Liver (tissue), 3 donors: ENCODE measurements around the gene ADAMTS19.

Experiments used
- HNF4G ChIP-seq: IDR thresholded peaks from 2 replicates; pipeline ENCODE4 v1.6.1; 2016; ENCODE audit warnings: antibody characterized with exemption
- JUND ChIP-seq, 2 donors: IDR thresholded peaks; 2 replicates each; pipeline ENCODE4 v1.6.1; 2016; ENCODE audit warnings: antibody characterized with exemption in 2 of 2
- RAD21 ChIP-seq, 2 donors: IDR thresholded peaks; 2 replicates each; pipeline ENCODE4 v1.6.1; 2016; ENCODE audit warnings: antibody characterized with exemption in 2 of 2, mild to moderate bottlenecking in 2 of 2
- RXRA ChIP-seq, 2 donors: IDR thresholded peaks; 2 replicates each; pipeline ENCODE4 v1.6.1; 2017 to 2018; ENCODE audit warnings: antibody characterized with exemption in 2 of 2, mild to moderate bottlenecking in 1 of 2
- SP1 ChIP-seq: IDR thresholded peaks from 2 replicates; pipeline ENCODE4 v1.6.1; 2018; ENCODE audit warnings: antibody characterized with exemption, mild to moderate bottlenecking
- TAF1 ChIP-seq: conservative IDR thresholded peaks from 2 replicates; pipeline ENCODE4 v1.6.1; 2016; ENCODE audit warnings: antibody characterized with exemption, mild to moderate bottlenecking
- TF ChIP-seq, protein P1 (sequence below): fragments of 150-350 bp; IDR thresholded peaks from 2 replicates; pipeline ENCODE4 v1.5.1; 2017; ENCODE audit warnings: improper control_type of control experiment, low read depth, low read length; ENCODE audit not compliant: missing input control
- TF ChIP-seq, protein P2 (sequence below): IDR thresholded peaks from 2 replicates; pipeline ENCODE4 v1.6.1; 2016; ENCODE audit warnings: antibody characterized with exemption
- donor health status: healthy.
- donor health status: healthy.

DNA sequence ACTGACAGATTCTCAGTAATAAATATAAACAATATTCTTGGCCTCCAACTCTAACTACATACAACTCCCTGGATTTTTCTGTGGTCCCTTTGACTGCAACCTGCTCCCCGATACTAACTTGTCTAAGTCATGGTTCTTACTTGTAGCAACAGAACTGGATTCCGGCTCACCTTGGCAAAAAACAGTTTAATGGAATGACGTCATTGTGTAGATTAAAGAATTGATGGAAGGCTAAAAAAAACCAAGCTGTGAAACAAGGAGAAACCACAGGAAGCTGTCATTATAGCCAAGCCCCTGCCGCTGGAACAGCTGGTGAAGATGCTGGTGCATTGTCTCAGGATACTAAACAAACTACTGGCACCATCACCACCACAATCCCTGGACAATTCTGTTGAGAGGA, 11.4 kb upstream of the ADAMTS19 start:
- TF ChIP-seq, protein P1, sequence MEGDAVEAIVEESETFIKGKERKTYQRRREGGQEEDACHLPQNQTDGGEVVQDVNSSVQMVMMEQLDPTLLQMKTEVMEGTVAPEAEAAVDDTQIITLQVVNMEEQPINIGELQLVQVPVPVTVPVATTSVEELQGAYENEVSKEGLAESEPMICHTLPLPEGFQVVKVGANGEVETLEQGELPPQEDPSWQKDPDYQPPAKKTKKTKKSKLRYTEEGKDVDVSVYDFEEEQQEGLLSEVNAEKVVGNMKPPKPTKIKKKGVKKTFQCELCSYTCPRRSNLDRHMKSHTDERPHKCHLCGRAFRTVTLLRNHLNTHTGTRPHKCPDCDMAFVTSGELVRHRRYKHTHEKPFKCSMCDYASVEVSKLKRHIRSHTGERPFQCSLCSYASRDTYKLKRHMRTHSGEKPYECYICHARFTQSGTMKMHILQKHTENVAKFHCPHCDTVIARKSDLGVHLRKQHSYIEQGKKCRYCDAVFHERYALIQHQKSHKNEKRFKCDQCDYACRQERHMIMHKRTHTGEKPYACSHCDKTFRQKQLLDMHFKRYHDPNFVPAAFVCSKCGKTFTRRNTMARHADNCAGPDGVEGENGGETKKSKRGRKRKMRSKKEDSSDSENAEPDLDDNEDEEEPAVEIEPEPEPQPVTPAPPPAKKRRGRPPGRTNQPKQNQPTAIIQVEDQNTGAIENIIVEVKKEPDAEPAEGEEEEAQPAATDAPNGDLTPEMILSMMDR: no peak
- TF ChIP-seq RAD21 (IDR thresholded peaks at IDR 0.05) (no peak), JUND (IDR thresholded peaks at IDR 0.05) (no peak), TAF1 (no peak), HNF4G (no peak), SP1 (no peak), RXRA (IDR thresholded peaks at IDR 0.05) (no peak)
- TF ChIP-seq, protein P2, sequence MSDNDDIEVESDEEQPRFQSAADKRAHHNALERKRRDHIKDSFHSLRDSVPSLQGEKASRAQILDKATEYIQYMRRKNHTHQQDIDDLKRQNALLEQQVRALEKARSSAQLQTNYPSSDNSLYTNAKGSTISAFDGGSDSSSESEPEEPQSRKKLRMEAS: no peak
